HepG2 (cell line): Measurements from ENCODE around the gene C14orf119. TPM values are rescaled to one million over a fixed set of nuclear protein-coding genes. Genes with fewer than 3 reads are reported as not detected.
A peak's percentile ranks its signal among the peaks of the same experiment; 100 is the strongest.

Experiments used
- ARHGAP35 ChIP-seq: sonication (generic); formaldehyde crosslinking; IDR thresholded peaks from 2 replicates; pipeline ENCODE4 v1.9.0; 2022; ENCODE audit warnings: mild to moderate bottlenecking, inconsistent platforms, moderate library complexity, missing genetic modification reagents, borderline replicate concordance
- CEBPG ChIP-seq: IDR thresholded peaks from 2 replicates; pipeline ENCODE4 v1.6.1; 2016
- HNRNPK ChIP-seq: fragments of 200-400 bp; formaldehyde crosslinking; IDR thresholded peaks from 2 replicates; pipeline ENCODE4 v1.6.1; 2018; ENCODE audit warnings: low read length, low read depth, moderate library complexity, mild to moderate bottlenecking; ENCODE audit not compliant: poor library complexity, severe bottlenecking
- HNRNPUL1 ChIP-seq: fragments of 200-400 bp; formaldehyde crosslinking; IDR thresholded peaks from 2 replicates; pipeline ENCODE4 v1.6.1; 2017; ENCODE audit warnings: low read depth, mild to moderate bottlenecking, low read length, moderate library complexity
- KAT7 ChIP-seq: IDR thresholded peaks from 2 replicates; pipeline ENCODE4 v1.6.1; 2018; ENCODE audit warnings: borderline replicate concordance, missing compliant biosample characterization
- MBNL3 ChIP-seq: fragments of 250-450 bp; sonication (Bioruptor Pico); conservative IDR thresholded peaks from 2 replicates; pipeline ENCODE4 v1.8.0; 2022; ENCODE audit warnings: mild to moderate bottlenecking, inconsistent platforms
- NR2C2 ChIP-seq: sonication (generic); formaldehyde crosslinking; IDR thresholded peaks from 2 replicates; pipeline ENCODE4 v1.4.0; 2020; ENCODE audit warnings: missing genetic modification reagents, mild to moderate bottlenecking, moderate library complexity, borderline replicate concordance
- RAD21 ChIP-seq: fragments of 450-650 bp; formaldehyde crosslinking; IDR thresholded peaks from 2 replicates; pipeline ENCODE4 v1.5.0; 2020; ENCODE audit warnings: mild to moderate bottlenecking
- SP2 ChIP-seq: sonication (generic); formaldehyde crosslinking; IDR thresholded peaks from 2 replicates; pipeline ENCODE4 v1.5.1; 2020; ENCODE audit warnings: mild to moderate bottlenecking, missing genetic modification reagents
- ZFP36L1 ChIP-seq: sonication (generic); formaldehyde crosslinking; IDR thresholded peaks from 2 replicates; pipeline ENCODE4 v1.8.0; 2022; ENCODE audit warnings: mild to moderate bottlenecking, missing genetic modification reagents, moderate library complexity
- ZFP36L2 ChIP-seq: sonication (generic); formaldehyde crosslinking; IDR thresholded peaks from 2 replicates; pipeline ENCODE4 v1.4.0; 2020; ENCODE audit warnings: missing genetic modification reagents
- ZFP82 ChIP-seq: sonication (generic); formaldehyde crosslinking; IDR thresholded peaks from 2 replicates; pipeline ENCODE4 v1.5.1; 2020; ENCODE audit warnings: mild to moderate bottlenecking, missing genetic modification reagents, borderline replicate concordance
- ZNF143 ChIP-seq: sonication (generic); formaldehyde crosslinking; IDR thresholded peaks from 2 replicates; pipeline ENCODE4 v1.4.0; 2020; ENCODE audit warnings: missing genetic modification reagents
- ZNF644 ChIP-seq: IDR thresholded peaks from 2 replicates; pipeline ENCODE4 v1.6.1; 2016; ENCODE audit warnings: low read depth
- ZNF790 ChIP-seq: sonication (generic); formaldehyde crosslinking; IDR thresholded peaks from 2 replicates; pipeline ENCODE4 v1.8.0; 2022; ENCODE audit warnings: missing genetic modification reagents, mild to moderate bottlenecking, borderline replicate concordance
- ZNF891 ChIP-seq: sonication (generic); formaldehyde crosslinking; IDR thresholded peaks from 2 replicates; pipeline ENCODE4 v1.5.0; 2020; ENCODE audit warnings: mild to moderate bottlenecking, missing genetic modification reagents
- polyA plus RNA-seq, 8 experiments: library from polyadenylated mRNA; depleted of rRNA in 3 of 8; stranded (reverse) in 7 of 8; unstranded in 1 of 8; fragments of >200 nt; fragmentation: Illumina TruSeq in 4 of 8; extraction: Trizol in 4 of 8; gene quantifications; 2 replicates each; pipeline versions ENCODE4 v1.2.1 to v1.2.3, GENCODE V29; 2011 to 2016; ENCODE audit warnings: low read depth in 4 of 8, missing spikeins in 1 of 8, mixed read lengths in 1 of 8; ENCODE audit not compliant: insufficient read depth in 1 of 8
- total RNA-seq, 5 experiments: library from RNA; depleted of rRNA; stranded (reverse); fragments of >200 nt; fragmentation: Illumina TruSeq; extraction: Trizol; gene quantifications; 2 replicates each; pipeline ENCODE4 v1.2.3, GENCODE V29; 2016; ENCODE audit warnings: low read depth in 1 of 5
- TF ChIP-seq, protein P1 (sequence below): sonication (generic); formaldehyde crosslinking; IDR thresholded peaks from one replicate; pipeline ENCODE4 v1.5.1; 2020; ENCODE audit warnings: mild to moderate bottlenecking, missing genetic modification reagents; ENCODE audit errors: not compliant biosample characterization
- TF ChIP-seq, protein P2 (sequence below): sonication (generic); formaldehyde crosslinking; IDR thresholded peaks from 2 replicates; pipeline ENCODE4 v1.4.0; 2020; ENCODE audit warnings: missing genetic modification reagents

Gene C14orf119
- total and polyA plus RNA-seq, 2 of the 13 experiments (the other 11 are each of a cell fraction or from before 2014, with no cell fraction given), result 117 to 206 TPM

DNA sequence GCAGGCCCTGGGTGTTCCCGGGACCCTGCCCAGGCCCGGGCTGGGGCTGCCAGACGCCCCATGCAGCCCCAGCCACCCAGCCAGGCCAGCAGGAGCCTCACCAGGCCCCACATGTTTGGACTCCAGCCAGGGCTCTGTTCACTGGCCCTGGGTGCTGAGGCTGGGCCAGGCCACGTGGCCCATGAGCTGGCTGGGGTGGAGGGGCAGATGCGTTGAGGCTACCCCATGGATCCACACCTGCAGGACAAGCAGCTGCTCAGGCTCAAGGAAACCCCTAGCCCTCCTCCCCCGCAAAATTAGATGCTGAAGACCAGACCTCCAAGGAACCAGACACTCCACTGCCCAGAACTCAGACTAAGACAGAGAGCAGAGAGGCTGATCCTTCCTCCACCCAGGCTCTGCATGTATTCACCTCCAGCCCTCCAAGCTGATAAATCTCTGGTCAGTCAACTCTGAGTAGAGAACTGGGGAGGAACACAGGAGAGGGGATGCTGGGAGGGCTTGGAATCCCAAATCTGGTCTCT lies 39.6 kb upstream of the C14orf119 start (continued):
- TF ChIP-seq, protein P1, sequence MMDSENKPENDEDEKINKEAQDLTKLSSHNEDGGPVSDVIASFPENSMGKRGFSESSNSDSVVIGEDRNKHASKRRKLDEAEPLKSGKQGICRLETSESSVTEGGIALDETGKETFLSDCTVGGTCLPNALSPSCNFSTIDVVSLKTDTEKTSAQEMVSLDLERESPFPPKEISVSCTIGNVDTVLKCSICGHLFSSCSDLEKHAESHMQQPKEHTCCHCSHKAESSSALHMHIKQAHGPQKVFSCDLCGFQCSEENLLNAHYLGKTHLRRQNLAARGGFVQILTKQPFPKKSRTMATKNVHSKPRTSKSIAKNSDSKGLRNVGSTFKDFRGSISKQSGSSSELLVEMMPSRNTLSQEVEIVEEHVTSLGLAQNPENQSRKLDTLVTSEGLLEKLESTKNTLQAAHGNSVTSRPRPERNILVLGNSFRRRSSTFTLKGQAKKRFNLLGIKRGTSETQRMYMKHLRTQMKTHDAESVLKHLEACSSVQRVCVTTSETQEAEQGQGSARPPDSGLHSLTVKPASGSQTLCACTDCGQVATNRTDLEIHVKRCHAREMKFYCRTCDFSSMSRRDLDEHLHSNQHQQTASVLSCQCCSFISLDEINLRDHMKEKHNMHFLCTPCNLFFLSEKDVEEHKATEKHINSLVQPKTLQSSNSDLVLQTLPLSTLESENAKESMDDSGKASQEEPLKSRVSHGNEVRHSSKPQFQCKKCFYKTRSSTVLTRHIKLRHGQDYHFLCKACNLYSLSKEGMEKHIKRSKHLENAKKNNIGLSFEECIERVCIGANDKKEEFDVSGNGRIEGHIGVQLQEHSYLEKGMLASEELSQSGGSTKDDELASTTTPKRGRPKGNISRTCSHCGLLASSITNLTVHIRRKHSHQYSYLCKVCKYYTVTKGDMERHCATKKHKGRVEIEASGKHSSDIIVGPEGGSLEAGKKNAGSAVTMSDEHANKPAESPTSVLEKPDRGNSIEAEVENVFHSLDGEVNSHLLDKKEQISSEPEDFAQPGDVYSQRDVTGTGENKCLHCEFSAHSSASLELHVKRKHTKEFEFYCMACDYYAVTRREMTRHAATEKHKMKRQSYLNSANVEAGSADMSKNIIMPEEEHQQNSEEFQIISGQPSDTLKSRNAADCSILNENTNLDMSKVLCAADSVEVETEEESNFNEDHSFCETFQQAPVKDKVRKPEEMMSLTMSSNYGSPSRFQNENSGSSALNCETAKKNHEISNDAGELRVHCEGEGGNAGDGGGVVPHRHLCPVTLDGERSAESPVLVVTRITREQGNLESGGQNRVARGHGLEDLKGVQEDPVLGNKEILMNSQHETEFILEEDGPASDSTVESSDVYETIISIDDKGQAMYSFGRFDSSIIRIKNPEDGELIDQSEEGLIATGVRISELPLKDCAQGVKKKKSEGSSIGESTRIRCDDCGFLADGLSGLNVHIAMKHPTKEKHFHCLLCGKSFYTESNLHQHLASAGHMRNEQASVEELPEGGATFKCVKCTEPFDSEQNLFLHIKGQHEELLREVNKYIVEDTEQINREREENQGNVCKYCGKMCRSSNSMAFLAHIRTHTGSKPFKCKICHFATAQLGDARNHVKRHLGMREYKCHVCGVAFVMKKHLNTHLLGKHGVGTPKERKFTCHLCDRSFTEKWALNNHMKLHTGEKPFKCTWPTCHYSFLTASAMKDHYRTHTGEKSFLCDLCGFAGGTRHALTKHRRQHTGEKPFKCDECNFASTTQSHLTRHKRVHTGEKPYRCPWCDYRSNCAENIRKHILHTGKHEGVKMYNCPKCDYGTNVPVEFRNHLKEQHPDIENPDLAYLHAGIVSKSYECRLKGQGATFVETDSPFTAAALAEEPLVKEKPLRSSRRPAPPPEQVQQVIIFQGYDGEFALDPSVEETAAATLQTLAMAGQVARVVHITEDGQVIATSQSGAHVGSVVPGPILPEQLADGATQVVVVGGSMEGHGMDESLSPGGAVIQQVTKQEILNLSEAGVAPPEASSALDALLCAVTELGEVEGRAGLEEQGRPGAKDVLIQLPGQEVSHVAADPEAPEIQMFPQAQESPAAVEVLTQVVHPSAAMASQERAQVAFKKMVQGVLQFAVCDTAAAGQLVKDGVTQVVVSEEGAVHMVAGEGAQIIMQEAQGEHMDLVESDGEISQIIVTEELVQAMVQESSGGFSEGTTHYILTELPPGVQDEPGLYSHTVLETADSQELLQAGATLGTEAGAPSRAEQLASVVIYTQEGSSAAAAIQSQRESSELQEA, result peak; percentile 11
- no peak for TF ChIP-seq ZNF790
- TF ChIP-seq ZNF644, result no peak
- TF ChIP-seq, protein P2, sequence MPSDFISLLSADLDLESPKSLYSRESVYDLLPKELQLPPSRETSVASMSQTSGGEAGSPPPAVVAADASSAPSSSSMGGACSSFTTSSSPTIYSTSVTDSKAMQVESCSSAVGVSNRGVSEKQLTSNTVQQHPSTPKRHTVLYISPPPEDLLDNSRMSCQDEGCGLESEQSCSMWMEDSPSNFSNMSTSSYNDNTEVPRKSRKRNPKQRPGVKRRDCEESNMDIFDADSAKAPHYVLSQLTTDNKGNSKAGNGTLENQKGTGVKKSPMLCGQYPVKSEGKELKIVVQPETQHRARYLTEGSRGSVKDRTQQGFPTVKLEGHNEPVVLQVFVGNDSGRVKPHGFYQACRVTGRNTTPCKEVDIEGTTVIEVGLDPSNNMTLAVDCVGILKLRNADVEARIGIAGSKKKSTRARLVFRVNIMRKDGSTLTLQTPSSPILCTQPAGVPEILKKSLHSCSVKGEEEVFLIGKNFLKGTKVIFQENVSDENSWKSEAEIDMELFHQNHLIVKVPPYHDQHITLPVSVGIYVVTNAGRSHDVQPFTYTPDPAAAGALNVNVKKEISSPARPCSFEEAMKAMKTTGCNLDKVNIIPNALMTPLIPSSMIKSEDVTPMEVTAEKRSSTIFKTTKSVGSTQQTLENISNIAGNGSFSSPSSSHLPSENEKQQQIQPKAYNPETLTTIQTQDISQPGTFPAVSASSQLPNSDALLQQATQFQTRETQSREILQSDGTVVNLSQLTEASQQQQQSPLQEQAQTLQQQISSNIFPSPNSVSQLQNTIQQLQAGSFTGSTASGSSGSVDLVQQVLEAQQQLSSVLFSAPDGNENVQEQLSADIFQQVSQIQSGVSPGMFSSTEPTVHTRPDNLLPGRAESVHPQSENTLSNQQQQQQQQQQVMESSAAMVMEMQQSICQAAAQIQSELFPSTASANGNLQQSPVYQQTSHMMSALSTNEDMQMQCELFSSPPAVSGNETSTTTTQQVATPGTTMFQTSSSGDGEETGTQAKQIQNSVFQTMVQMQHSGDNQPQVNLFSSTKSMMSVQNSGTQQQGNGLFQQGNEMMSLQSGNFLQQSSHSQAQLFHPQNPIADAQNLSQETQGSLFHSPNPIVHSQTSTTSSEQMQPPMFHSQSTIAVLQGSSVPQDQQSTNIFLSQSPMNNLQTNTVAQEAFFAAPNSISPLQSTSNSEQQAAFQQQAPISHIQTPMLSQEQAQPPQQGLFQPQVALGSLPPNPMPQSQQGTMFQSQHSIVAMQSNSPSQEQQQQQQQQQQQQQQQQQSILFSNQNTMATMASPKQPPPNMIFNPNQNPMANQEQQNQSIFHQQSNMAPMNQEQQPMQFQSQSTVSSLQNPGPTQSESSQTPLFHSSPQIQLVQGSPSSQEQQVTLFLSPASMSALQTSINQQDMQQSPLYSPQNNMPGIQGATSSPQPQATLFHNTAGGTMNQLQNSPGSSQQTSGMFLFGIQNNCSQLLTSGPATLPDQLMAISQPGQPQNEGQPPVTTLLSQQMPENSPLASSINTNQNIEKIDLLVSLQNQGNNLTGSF, result 0 out of 2 replicates have a peak, but pooled peaks have one; percentile 21
- TF ChIP-seq RAD21 (CRISPR knock-in tag), result no peak
- no peak for TF ChIP-seq KAT7 (CRISPR knock-in tag)
- TF ChIP-seq SP2 (CRISPR knock-in tag), result no peak
- TF ChIP-seq MBNL3, result no peak
- TF ChIP-seq HNRNPK, result no peak
- no peak for TF ChIP-seq ZNF143 (CRISPR knock-in tag)
- no peak for TF ChIP-seq HNRNPUL1
- 0 out of 2 replicates have a peak, but pooled peaks have one; percentile 25 for TF ChIP-seq ZNF891 (CRISPR knock-in tag)
- TF ChIP-seq ZFP36L2 (CRISPR knock-in tag), result no peak
- TF ChIP-seq ZFP36L1 (CRISPR knock-in tag), result no peak
- no peak for TF ChIP-seq ZFP82 (CRISPR knock-in tag)
- TF ChIP-seq NR2C2 (CRISPR knock-in tag), result no peak
- no peak for TF ChIP-seq CEBPG (CRISPR knock-in tag)
- no peak for TF ChIP-seq ARHGAP35 (CRISPR knock-in tag)
